ENCODE measurements around the gene EVC2.

GRCh38 chr4:5707778-5708448 lies 446 bp downstream of the EVC2 start:
- TF ChIP-seq CTCF (conservative IDR thresholded peaks at IDR 0.05; ENCODE audit: low read depth, low read length) (no peak), EZH2 (IDR thresholded peaks at IDR 0.05; ENCODE audit: borderline replicate concordance, low read depth, low read length, poor library complexity, severe bottlenecking) (no peak)
